ENCODE data around the gene PSMB2. TPM values are rescaled to one million over a fixed set of nuclear protein-coding genes. Genes with fewer than 3 reads are reported as not detected.
"Not testable (repeated sequence)": the region's sequence is repeated elsewhere in the genome, so short reads cannot be mapped to it uniquely, and the experiment has no call there.

PSMB2 gene
- total RNA-seq, 1 donor from 2014 or later = 133 TPM

- Mint-ChIP-seq H3K27ac (no peak overlapping the region), H3K4me1 (peaks cover 14% of the 10 kb centered on the region), H3K9me3 (no peaks in the 10 kb centered on the region), H3K4me3 (no peak overlapping the region), H3K36me3 (ENCODE audit: low read depth) (peaks cover 1% of the 10 kb centered on the region), H3K27me3 (peaks cover 6% of the 10 kb centered on the region)
- intact Hi-C loops (cut with micrococcal nuclease) = no loop called here
- no peak for DNase-seq
These were observed 60.4 kb downstream of the PSMB2 start for GRCh38 chr1:35580949-35581388.

DNA sequence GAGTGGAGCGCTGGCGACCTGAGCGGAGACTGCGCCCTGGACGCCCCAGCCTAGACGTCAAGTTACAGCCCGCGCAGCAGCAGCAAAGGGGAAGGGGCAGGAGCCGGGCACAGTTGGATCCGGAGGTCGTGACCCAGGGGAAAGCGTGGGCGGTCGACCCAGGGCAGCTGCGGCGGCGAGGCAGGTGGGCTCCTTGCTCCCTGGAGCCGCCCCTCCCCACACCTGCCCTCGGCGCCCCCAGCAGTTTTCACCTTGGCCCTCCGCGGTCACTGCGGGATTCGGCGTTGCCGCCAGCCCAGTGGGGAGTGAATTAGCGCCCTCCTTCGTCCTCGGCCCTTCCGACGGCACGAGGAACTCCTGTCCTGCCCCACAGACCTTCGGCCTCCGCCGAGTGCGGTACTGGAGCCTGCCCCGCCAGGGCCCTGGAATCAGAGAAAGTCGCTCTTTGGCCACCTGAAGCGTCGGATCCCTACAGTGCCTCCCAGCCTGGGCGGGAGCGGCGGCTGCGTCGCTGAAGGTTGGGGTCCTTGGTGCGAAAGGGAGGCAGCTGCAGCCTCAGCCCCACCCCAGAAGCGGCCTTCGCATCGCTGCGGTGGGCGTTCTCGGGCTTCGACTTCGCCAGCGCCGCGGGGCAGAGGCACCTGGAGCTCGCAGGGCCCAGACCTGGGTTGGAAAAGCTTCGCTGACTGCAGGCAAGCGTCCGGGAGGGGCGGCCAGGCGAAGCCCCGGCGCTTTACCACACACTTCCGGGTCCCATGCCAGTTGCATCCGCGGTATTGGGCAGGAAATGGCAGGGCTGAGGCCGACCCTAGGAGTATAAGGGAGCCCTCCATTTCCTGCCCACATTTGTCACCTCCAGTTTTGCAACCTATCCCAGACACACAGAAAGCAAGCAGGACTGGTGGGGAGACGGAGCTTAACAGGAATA lies 64.0 kb downstream of the PSMB2 start:
- Mint-ChIP-seq H3K4me1 (peaks cover 17% of the 10 kb centered on the region), H3K9me3 (no peaks in the 10 kb centered on the region), H3K27ac (peak overlapping the region; percentile 65), H3K4me3 (peak overlapping the region; percentile 68), H3K27me3 (peaks cover 20% of the 10 kb centered on the region), H3K36me3 (ENCODE audit: low read depth) (peaks cover 1% of the 10 kb centered on the region)
- intact Hi-C loops (cut with micrococcal nuclease) = loop anchor here (5.0 kb wide), 1 partner anchor 65 kb away; the partner anchor contains the start of gene PSMB2
- DNase-seq = peak; percentile 89

- Mint-ChIP-seq H3K27me3 (peaks cover 24% of the 10 kb centered on the region), H3K4me3 (peak overlapping the region; percentile 60), H3K4me1 (peaks cover 17% of the 10 kb centered on the region), H3K27ac (peak overlapping the region; percentile 57)
- DNase-seq; H3K36me3 Mint-ChIP-seq (ENCODE audit: low read depth); H3K9me3 Mint-ChIP-seq: not testable (repeated sequence)
- intact Hi-C loops (cut with micrococcal nuclease) = loop anchor here (5.0 kb wide), 1 partner anchor 66 kb away; the partner anchor contains the start of gene PSMB2
These were observed 64.6 kb downstream of the PSMB2 start for GRCh38 chr1:35576766-35577070.

GRCh38 chr1:35576061-35576765 lies 65.1 kb downstream of the PSMB2 start:
- peak overlapping the region; percentile 60 for H3K4me3 Mint-ChIP-seq
- H3K27me3 Mint-ChIP-seq = peaks cover 29% of the 10 kb centered on the region
- DNase-seq = no peak
- peaks cover 1% of the 10 kb centered on the region for H3K36me3 Mint-ChIP-seq (ENCODE audit: low read depth)
- H3K27ac Mint-ChIP-seq = peak overlapping the region; percentile 74
- no peaks in the 10 kb centered on the region for H3K9me3 Mint-ChIP-seq
- intact Hi-C loops (cut with micrococcal nuclease) = loop anchor here (5.0 kb wide), 1 partner anchor 66 kb away; the partner anchor contains the start of gene PSMB2
- peaks cover 17% of the 10 kb centered on the region for H3K4me1 Mint-ChIP-seq

DNA sequence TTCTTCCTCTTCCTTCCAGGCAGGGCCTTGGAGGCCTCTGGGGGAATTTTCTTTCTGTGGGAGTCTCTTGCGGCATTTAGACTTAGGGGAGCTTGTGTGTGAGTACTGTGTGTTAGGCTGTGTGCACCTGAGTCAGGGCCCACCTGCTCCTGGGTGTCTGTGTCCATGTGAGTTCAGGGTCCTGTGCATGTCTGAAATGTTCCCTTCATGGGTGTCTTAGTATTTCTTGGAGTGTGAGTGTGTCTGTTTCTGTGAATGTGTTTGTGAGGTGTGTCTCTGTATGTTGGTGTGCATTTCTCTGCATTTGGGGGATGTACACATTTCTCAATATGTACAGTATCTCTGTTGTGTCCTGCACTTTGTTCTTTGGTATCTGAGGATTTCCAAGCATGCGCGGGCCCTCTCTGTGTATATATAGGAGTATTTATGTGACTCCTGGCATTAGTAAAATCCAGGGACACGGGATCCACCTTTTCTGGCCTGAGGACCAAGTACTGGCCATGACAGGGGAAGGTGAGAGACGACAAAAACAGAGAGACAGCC lies 65.8 kb downstream of the PSMB2 start:
- Mint-ChIP-seq H3K9me3 (no peaks in the 10 kb centered on the region), H3K4me1 (peaks cover 17% of the 10 kb centered on the region), H3K4me3 (no peak overlapping the region), H3K36me3 (ENCODE audit: low read depth) (peaks cover 1% of the 10 kb centered on the region), H3K27me3 (peaks cover 33% of the 10 kb centered on the region), H3K27ac (no peak overlapping the region)
- intact Hi-C loops (cut with micrococcal nuclease) = loop anchor here (5.0 kb wide), 1 partner anchor 67 kb away; the partner anchor contains the start of gene PSMB2
- no peak for DNase-seq

GRCh38 chr1:35574655-35575415 lies 66.5 kb downstream of the PSMB2 start:
- intact Hi-C loops (cut with micrococcal nuclease) = loop anchor here (5.0 kb wide), 1 partner anchor 67 kb away; the partner anchor contains the start of gene PSMB2
- peaks cover 1% of the 10 kb centered on the region for H3K36me3 Mint-ChIP-seq (ENCODE audit: low read depth)
- no peak overlapping the region for H3K27ac Mint-ChIP-seq
- no peak for DNase-seq
- H3K9me3 Mint-ChIP-seq = no peaks in the 10 kb centered on the region
- H3K4me1 Mint-ChIP-seq = peaks cover 17% of the 10 kb centered on the region
- H3K4me3 Mint-ChIP-seq = no peak overlapping the region
- peaks cover 36% of the 10 kb centered on the region for H3K27me3 Mint-ChIP-seq

- Mint-ChIP-seq H3K27me3 (peaks cover 36% of the 10 kb centered on the region), H3K27ac (no peak overlapping the region), H3K4me1 (peaks cover 17% of the 10 kb centered on the region), H3K9me3 (no peaks in the 10 kb centered on the region), H3K36me3 (ENCODE audit: low read depth) (peaks cover 1% of the 10 kb centered on the region), H3K4me3 (no peak overlapping the region)
- DNase-seq = no peak
- intact Hi-C loops (cut with micrococcal nuclease) = no loop called here
These were observed 67.1 kb downstream of the PSMB2 start for GRCh38 chr1:35574125-35574654.

- H3K27me3 Mint-ChIP-seq = peaks cover 36% of the 10 kb centered on the region
- no peak within 1 kb of the TSS for H3K27ac Mint-ChIP-seq
- no peak for DNase-seq
- peaks cover 15% of the 10 kb centered on the region for H3K4me1 Mint-ChIP-seq
- H3K36me3 Mint-ChIP-seq (ENCODE audit: low read depth) = peaks cover 1% of the 10 kb centered on the region
- intact Hi-C loops (cut with micrococcal nuclease) = no loop called here
- H3K9me3 Mint-ChIP-seq = no peaks in the 10 kb centered on the region
- H3K4me3 Mint-ChIP-seq = peak within 1 kb of the TSS; percentile 6
These were observed 67.9 kb downstream of the PSMB2 start, which contains the start of gene TFAP2E for GRCh38 chr1:35573198-35574124. TFAP2E (plus strand) TSS chr1:35573314; CDS start chr1:35573578, 264 bp downstream.

- peaks cover 1% of the 10 kb centered on the region for H3K36me3 Mint-ChIP-seq (ENCODE audit: low read depth)
- no peak overlapping the region for H3K27ac Mint-ChIP-seq
- intact Hi-C loops (cut with micrococcal nuclease) = no loop called here
- no peak overlapping the region for H3K4me3 Mint-ChIP-seq
- no peak for DNase-seq
- H3K27me3 Mint-ChIP-seq = peaks cover 36% of the 10 kb centered on the region
- peaks cover 9% of the 10 kb centered on the region for H3K4me1 Mint-ChIP-seq
- no peaks in the 10 kb centered on the region for H3K9me3 Mint-ChIP-seq
These were observed 69.0 kb downstream of the PSMB2 start for GRCh38 chr1:35572296-35572695.

DNA sequence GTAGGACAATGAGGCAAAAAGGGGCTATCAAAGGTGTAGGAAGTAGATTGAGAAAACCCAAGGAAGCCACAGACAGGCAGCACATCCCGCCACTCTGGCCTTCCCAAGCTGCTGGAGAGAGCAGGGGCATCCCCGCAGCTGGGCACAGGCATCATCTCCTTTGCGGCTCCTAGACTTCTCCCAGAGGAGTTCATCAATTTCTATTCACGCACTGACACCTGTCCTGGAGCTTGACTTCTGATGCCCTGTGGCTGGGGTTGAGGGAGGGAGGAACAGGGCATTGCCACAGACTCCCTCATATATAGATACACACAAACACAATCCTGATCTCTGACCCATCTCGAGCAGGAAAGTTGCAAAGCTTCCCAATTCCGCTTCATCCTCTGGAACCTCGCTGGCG lies 70.1 kb downstream of the PSMB2 start:
- no peaks in the 10 kb centered on the region for H3K9me3 Mint-ChIP-seq
- H3K27me3 Mint-ChIP-seq = peaks cover 33% of the 10 kb centered on the region
- no peak overlapping the region for H3K4me3 Mint-ChIP-seq
- no peak overlapping the region for H3K27ac Mint-ChIP-seq
- peaks cover 5% of the 10 kb centered on the region for H3K4me1 Mint-ChIP-seq
- intact Hi-C loops (cut with micrococcal nuclease) = no loop called here
- peaks cover 5% of the 10 kb centered on the region for H3K36me3 Mint-ChIP-seq (ENCODE audit: low read depth)
- no peak for DNase-seq

DNA sequence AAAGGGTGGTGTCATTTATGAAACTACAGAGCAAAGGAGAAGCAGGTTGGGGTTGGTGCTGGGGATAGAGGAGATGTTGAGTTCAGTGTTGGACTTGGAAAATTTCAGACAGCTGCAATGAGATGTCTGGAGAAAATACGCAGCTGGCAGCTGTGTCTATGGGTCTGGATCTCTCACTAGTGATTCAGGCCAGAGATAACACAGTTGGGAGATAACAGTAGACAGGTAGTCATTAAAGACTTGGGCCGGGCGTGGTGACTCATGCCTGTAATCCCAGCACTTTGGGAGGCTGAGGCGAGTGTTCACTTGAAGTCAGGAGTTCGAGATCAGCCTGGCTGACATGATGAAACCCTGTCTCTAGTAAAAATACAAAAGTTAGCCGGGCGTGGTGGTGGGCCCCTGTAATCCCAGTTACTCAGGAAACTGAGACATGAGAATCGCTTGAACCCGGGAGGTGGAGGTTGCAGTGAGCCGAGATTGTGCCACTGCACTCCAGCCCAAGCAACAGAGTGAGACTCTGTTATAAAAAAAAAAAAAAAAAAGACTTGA lies 70.7 kb downstream of the PSMB2 start:
- DNase-seq = no peak
- intact Hi-C loops (cut with micrococcal nuclease) = no loop called here
- no peak overlapping the region for H3K4me3 Mint-ChIP-seq

GRCh38 chr1:35569936-35570335 lies 71.4 kb downstream of the PSMB2 start:
- no peaks in the 10 kb centered on the region for H3K4me1 Mint-ChIP-seq
- DNase-seq = no peak
- H3K27ac Mint-ChIP-seq = no peak overlapping the region
- H3K36me3 Mint-ChIP-seq (ENCODE audit: low read depth) = peaks cover 3% of the 10 kb centered on the region
- peaks cover 24% of the 10 kb centered on the region for H3K27me3 Mint-ChIP-seq
- intact Hi-C loops (cut with micrococcal nuclease) = loop anchor here (1.0 kb wide), 3 partner anchors 145 to 204 kb away; no protein-coding TSS in a partner anchor
- H3K9me3 Mint-ChIP-seq = no peaks in the 10 kb centered on the region
- H3K4me3 Mint-ChIP-seq = no peak overlapping the region

More for the DNA sequence above, 70.7 kb downstream of the PSMB2 start:
- Mint-ChIP-seq H3K27me3 (peaks cover 29% of the 10 kb centered on the region), H3K27ac (no peak overlapping the region), H3K36me3 (ENCODE audit: low read depth) (peaks cover 3% of the 10 kb centered on the region), H3K9me3 (no peaks in the 10 kb centered on the region), H3K4me1 (peaks cover 1% of the 10 kb centered on the region)
